Tibial nerve (tissue), 4 donors: ENCODE measurements around the gene FAHD1.

Experiments
- CTCF ChIP-seq, 5 experiments: fragments of 200-600 bp in 3 of 5; fragments of 450-650 bp in 2 of 5; sonication (generic) in 3 of 5; IDR thresholded peaks; one replicate each; pipeline ENCODE4 v1.5.1; 2016 to 2019; ENCODE audit warnings: antibody characterized with exemption in 5 of 5, mild to moderate bottlenecking in 3 of 5, moderate library complexity in 2 of 5
- EP300 ChIP-seq, 2 donors: sonication (generic); formaldehyde crosslinking; IDR thresholded peaks; one replicate each; pipeline ENCODE4 v1.6.1; 2017; ENCODE audit warnings: antibody characterized with exemption in 2 of 2, mild to moderate bottlenecking in 1 of 2
- POLR2A ChIP-seq, 2 donors: fragments of 450-650 bp; IDR thresholded peaks; one replicate each; pipeline ENCODE4 v1.6.1; 2017; ENCODE audit warnings: antibody characterized with exemption in 2 of 2, mild to moderate bottlenecking in 2 of 2, moderate library complexity in 2 of 2

DNA sequence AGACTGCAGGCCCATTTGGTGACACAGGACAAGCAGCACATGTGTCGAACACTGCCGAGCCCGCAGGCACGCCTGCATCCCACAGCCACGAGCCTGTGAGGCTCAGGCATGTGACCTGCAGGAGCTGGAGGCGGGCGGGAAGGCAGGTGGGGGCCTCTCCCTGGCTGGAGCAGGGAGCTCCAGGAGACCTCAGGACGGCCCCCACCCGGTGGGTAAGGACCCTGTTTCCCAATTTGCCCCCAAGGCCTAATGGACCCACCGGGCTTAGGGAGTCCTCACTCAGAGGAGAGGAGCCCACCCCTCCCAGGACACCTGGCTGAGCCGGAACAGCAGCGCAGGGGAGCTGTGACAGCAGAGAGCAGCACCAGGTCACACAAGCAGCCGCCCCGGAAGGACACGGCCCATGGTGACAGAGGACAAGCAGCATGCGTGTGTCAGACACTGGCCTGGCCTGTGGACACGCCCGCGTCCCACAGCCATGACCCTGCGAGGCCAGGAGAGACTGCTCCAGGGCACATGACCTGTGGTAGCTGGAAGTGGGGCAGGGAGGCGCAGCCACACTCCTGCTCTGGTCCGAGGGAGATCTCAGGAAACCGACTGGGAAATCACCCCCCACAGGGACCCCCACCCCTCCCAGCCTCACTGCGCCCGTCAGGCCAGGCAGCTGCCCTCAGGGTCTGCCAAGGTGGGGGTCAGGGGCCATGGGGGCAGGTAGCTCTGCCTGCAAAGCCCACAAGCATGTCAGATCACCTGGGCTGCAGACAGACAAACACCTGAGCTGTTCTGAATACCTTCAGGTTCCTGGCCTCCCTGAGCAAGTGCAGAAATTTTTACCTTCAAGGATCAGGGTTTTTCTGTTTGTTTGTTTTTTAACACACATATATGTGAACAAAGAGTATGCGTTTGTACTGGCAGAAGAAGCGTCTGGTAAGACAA is 47.0 kb upstream of the FAHD1 start:
- TF ChIP-seq POLR2A (IDR thresholded peaks at IDR 0.05) (no peak), CTCF (IDR thresholded peaks at IDR 0.05) (no peak), EP300 (IDR thresholded peaks at IDR 0.05) (no peak)
